ENCODE results near the gene CAMK2A. TPM values are rescaled to one million over a fixed set of nuclear protein-coding genes. Genes with fewer than 3 reads are reported as not detected.

CAMK2A gene
- total RNA-seq, 2 experiments from 2014 or later: not detected

- no peak overlapping the region for H3K27ac ChIP-seq (ENCODE audit: low read depth, low read length, poor library complexity, severe bottlenecking)
- no peaks in the 10 kb centered on the region for H3K9me2 ChIP-seq (ENCODE audit: insufficient read depth, low read length)
- H3K4me1 ChIP-seq (ENCODE audit: insufficient read depth, low read length, poor library complexity, severe bottlenecking): no peaks in the 10 kb centered on the region
- ChIA-PET POLR2A (no interaction called here), CTCF (ENCODE audit: unreplicated experiment) (interaction anchor here (0.6 kb wide), 1 partner anchor 59 kb away, joined by 4 read pairs; no protein-coding TSS in a partner anchor)
- no peak overlapping the region for H3K4me3 ChIP-seq (ENCODE audit: low read depth, low read length, poor library complexity, severe bottlenecking)
- intact Hi-C loops (cut with micrococcal nuclease; ENCODE audit: unreplicated experiment): no loop called here
- H3K4me2 ChIP-seq (ENCODE audit: low read length): no peak overlapping the region
- H3K79me2 ChIP-seq (ENCODE audit: insufficient read depth, low read depth, low read length): no peaks in the 10 kb centered on the region
- DNase-seq (ENCODE audit: low spot score): no peak
- BruUV-seq (replicated peaks): no TSS peak
- no peaks in the 10 kb centered on the region for H3K9me3 ChIP-seq (ENCODE audit: low read length)
- H4K20me1 ChIP-seq (ENCODE audit: insufficient read depth, low read length): no peaks in the 10 kb centered on the region
- TF ChIP-seq EZH2phosphoT487 (IDR thresholded peaks at IDR 0.05; ENCODE audit: borderline replicate concordance, low read depth, low read length) (no peak), CTCF (conservative IDR thresholded peaks at IDR 0.05; ENCODE audit: low read length) (no peak)
- no peaks in the 10 kb centered on the region for H3K36me3 ChIP-seq (ENCODE audit: insufficient read depth, low read length)
- H2AFZ ChIP-seq (ENCODE audit: low read length): no peak overlapping the region
Measured at GRCh38 chr5:150203832-150204589, 85.6 kb downstream of the CAMK2A start.

GRCh38 chr5:150202501-150202900 is 87.1 kb downstream of the CAMK2A start:
- H3K27ac ChIP-seq (ENCODE audit: low read depth, low read length, poor library complexity, severe bottlenecking): no peak overlapping the region
- ChIA-PET POLR2A (no interaction called here), CTCF (ENCODE audit: unreplicated experiment) (no interaction called here)
- no peaks in the 10 kb centered on the region for H3K4me1 ChIP-seq (ENCODE audit: insufficient read depth, low read length, poor library complexity, severe bottlenecking)
- no TSS peak for BruUV-seq (replicated peaks)
- no peaks in the 10 kb centered on the region for H3K9me3 ChIP-seq (ENCODE audit: low read length)
- DNase-seq (ENCODE audit: low spot score): no peak
- H4K20me1 ChIP-seq (ENCODE audit: insufficient read depth, low read length): no peaks in the 10 kb centered on the region
- H3K4me3 ChIP-seq (ENCODE audit: low read depth, low read length, poor library complexity, severe bottlenecking): no peak overlapping the region
- no peak overlapping the region for H3K4me2 ChIP-seq (ENCODE audit: low read length)
- no peaks in the 10 kb centered on the region for H3K9me2 ChIP-seq (ENCODE audit: insufficient read depth, low read length)
- no peak for TF ChIP-seq CTCF (conservative IDR thresholded peaks at IDR 0.05; ENCODE audit: low read length)
- TF ChIP-seq EZH2phosphoT487 (IDR thresholded peaks at IDR 0.05; ENCODE audit: borderline replicate concordance, low read depth, low read length): no peak
- no peaks in the 10 kb centered on the region for H3K36me3 ChIP-seq (ENCODE audit: insufficient read depth, low read length)
- intact Hi-C loops (cut with micrococcal nuclease; ENCODE audit: unreplicated experiment): no loop called here
- H3K79me2 ChIP-seq (ENCODE audit: insufficient read depth, low read depth, low read length): no peaks in the 10 kb centered on the region
- no peak overlapping the region for H2AFZ ChIP-seq (ENCODE audit: low read length)

- BruUV-seq (replicated peaks): no TSS peak
- CTCF ChIA-PET (ENCODE audit: unreplicated experiment): no interaction called here
- POLR2A ChIA-PET: no interaction called here
- H3K9me3 ChIP-seq (ENCODE audit: low read length): no peaks in the 10 kb centered on the region
- H3K9me2 ChIP-seq (ENCODE audit: insufficient read depth, low read length): no peaks in the 10 kb centered on the region
- no peak overlapping the region for H3K4me3 ChIP-seq (ENCODE audit: low read depth, low read length, poor library complexity, severe bottlenecking)
- TF ChIP-seq EZH2phosphoT487 (IDR thresholded peaks at IDR 0.05; ENCODE audit: borderline replicate concordance, low read depth, low read length) (no peak), CTCF (conservative IDR thresholded peaks at IDR 0.05; ENCODE audit: low read length) (no peak)
- H2AFZ ChIP-seq (ENCODE audit: low read length): no peak overlapping the region
- H3K27ac ChIP-seq (ENCODE audit: low read depth, low read length, poor library complexity, severe bottlenecking): no peak overlapping the region
- no peaks in the 10 kb centered on the region for H4K20me1 ChIP-seq (ENCODE audit: insufficient read depth, low read length)
- no peaks in the 10 kb centered on the region for H3K4me1 ChIP-seq (ENCODE audit: insufficient read depth, low read length, poor library complexity, severe bottlenecking)
- no peaks in the 10 kb centered on the region for H3K36me3 ChIP-seq (ENCODE audit: insufficient read depth, low read length)
- no peaks in the 10 kb centered on the region for H3K79me2 ChIP-seq (ENCODE audit: insufficient read depth, low read depth, low read length)
- DNase-seq (ENCODE audit: low spot score): no peak
- H3K4me2 ChIP-seq (ENCODE audit: low read length): no peak overlapping the region
- intact Hi-C loops (cut with micrococcal nuclease; ENCODE audit: unreplicated experiment): no loop called here
Measured at GRCh38 chr5:150197476-150197875, 92.1 kb downstream of the CAMK2A start.
